ENCODE results near the gene AANAT. TPM values are rescaled to one million over a fixed set of nuclear protein-coding genes. Genes with fewer than 3 reads are reported as not detected.

The AANAT gene
- total and polyA plus RNA-seq, 10 donors: 0.19 to 0.22 TPM; not detected in 8

- H3K4me1 ChIP-seq: peaks cover 5 to 92% (median 62%) of the 10 kb centered on the region in 6 donors
- 71 to 92% (median 83%) methylated on average over 8 of the region's 8 CpGs for WGBS, 5 donors
- DNase-seq: no peak
- no peaks in the 10 kb centered on the region for H3K36me3 ChIP-seq
- H3K9me3 ChIP-seq: no peaks in the 10 kb centered on the region
- no peak overlapping the region for H3K4me3 ChIP-seq
- no peaks in the 10 kb centered on the region for H3K27me3 ChIP-seq (replicated peaks in 1 of 7)
- peak overlapping the region in 1 of 8 donors; percentile 24 for H3K27ac ChIP-seq
- no peak for TF ChIP-seq POLR2A (IDR thresholded peaks at IDR 0.05)
- TF ChIP-seq POLR2AphosphoS5 (IDR thresholded peaks at IDR 0.05): no peak
- no peak for TF ChIP-seq CTCF (IDR thresholded peaks at IDR 0.05 in 8 of 11, conservative IDR thresholded peaks at IDR 0.05 in 3 of 11)
- intact Hi-C loops (cut with DNase I; ENCODE audit: low total_unique reads): no loop called here
These were observed 24.8 kb upstream of the AANAT start for GRCh38 chr17:76442341-76443338.

- no peaks in the 10 kb centered on the region for H3K27me3 ChIP-seq (replicated peaks in 1 of 7)
- TF ChIP-seq CTCF (IDR thresholded peaks at IDR 0.05 in 8 of 11, conservative IDR thresholded peaks at IDR 0.05 in 3 of 11) (no peak), POLR2AphosphoS5 (IDR thresholded peaks at IDR 0.05) (no peak)
- no peak for DNase-seq
- no peaks in the 10 kb centered on the region for H3K36me3 ChIP-seq
- intact Hi-C loops (cut with DNase I; ENCODE audit: low total_unique reads): no loop called here
- WGBS, 5 donors: 63 to 74% (median 69%) methylated on average over 9 of the region's 9 CpGs
- H3K4me1 ChIP-seq: peaks cover 5 to 93% (median 65%) of the 10 kb centered on the region in 6 donors
- H3K27ac ChIP-seq: no peak overlapping the region
- H3K4me3 ChIP-seq: no peak overlapping the region
- no peaks in the 10 kb centered on the region for H3K9me3 ChIP-seq
These were observed 22.7 kb upstream of the AANAT start for GRCh38 chr17:76444518-76445311.

GRCh38 chr17:76445697-76446448 lies 21.5 kb upstream of the AANAT start:
- intact Hi-C loops (cut with DNase I; ENCODE audit: low total_unique reads): no loop called here
- no peaks in the 10 kb centered on the region for H3K9me3 ChIP-seq
- H3K27me3 ChIP-seq (replicated peaks in 1 of 7): no peaks in the 10 kb centered on the region
- TF ChIP-seq CTCF (IDR thresholded peaks at IDR 0.05 in 8 of 11, conservative IDR thresholded peaks at IDR 0.05 in 3 of 11): no peak
- no peak for TF ChIP-seq POLR2AphosphoS5 (IDR thresholded peaks at IDR 0.05)
- no peak for TF ChIP-seq POLR2A (IDR thresholded peaks at IDR 0.05)
- WGBS, 5 donors: 80 to 87% (median 82%) methylated on average over 10 of the region's 10 CpGs
- H3K4me3 ChIP-seq: no peak overlapping the region
- H3K36me3 ChIP-seq: no peaks in the 10 kb centered on the region
- peaks cover 6 to 94% (median 66%) of the 10 kb centered on the region in 6 donors for H3K4me1 ChIP-seq
- no peak for DNase-seq
- H3K27ac ChIP-seq: no peak overlapping the region

All from spleen (tissue), 11 donors.